Measurements from ENCODE around the gene GAS7. TPM values are rescaled to one million over a fixed set of nuclear protein-coding genes. Genes with fewer than 3 reads are reported as not detected.
"Not testable (repeated sequence)": the region's sequence is repeated elsewhere in the genome, so short reads cannot be mapped to it uniquely, and the experiment has no call there.

GAS7 gene
- total RNA-seq, 1 experiment from 2014 or later: 4.1 TPM

DNA sequence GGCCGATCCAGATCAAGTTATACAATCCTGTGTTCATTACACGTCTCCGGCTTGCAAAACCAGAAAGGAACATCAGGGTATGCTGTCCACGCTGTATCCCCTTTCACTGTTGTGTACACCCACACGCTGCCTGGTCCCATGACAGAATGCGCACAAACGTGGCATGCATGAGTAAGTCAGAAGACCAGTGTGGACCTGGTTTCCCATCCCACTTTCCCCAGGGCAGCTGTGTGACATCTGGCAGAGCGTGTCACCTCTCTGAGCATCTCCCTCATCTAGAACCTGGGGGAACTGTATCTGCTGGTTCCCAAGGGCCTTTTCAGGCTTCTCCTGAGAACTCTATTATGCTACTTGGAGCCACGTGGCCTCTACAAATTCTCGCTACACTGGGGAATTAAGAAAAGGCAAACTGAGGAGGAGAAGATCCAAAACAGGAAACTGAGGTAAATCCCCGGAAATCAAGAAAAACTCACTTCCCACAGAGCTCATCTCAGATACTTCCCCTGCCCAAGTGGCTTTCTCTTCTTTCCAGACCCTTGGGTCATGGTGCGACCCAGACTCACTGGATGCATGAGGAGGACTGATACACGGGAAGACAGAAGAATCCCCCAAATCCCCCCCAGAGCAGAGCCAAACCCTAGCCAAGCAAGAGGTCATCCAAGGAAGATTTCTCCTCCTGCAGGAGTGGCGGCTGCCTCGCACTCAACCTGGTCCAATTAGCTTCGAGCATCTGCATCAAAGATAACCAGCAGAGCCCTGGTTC is 139.3 kb downstream of the GAS7 start:
- H3K27me3 ChIP-seq (ENCODE audit: insufficient read depth, low read length): 0 out of 2 replicates have a peak, but pooled peaks cover 3% of the 10 kb centered on the region
- H3K9me2 ChIP-seq (ENCODE audit: insufficient read depth): no peaks in the 10 kb centered on the region
- no peaks in the 10 kb centered on the region for H3K79me2 ChIP-seq (ENCODE audit: insufficient read depth, low read length)
- ATAC-seq (no peak), DNase-seq (ENCODE audit: low read depth, low spot score) (no peak)
- POLR2A ChIA-PET: no interaction called here
- no peaks in the 10 kb centered on the region for H4K20me1 ChIP-seq (ENCODE audit: insufficient read depth)
- H3K27ac ChIP-seq (ENCODE audit: low read depth, low read length): no peak overlapping the region
- no peaks in the 10 kb centered on the region for H3K9me3 ChIP-seq (ENCODE audit: control insufficient read depth in 1 of 2, insufficient read depth in 1 of 2, low read depth in 1 of 2, low read length in 2 of 2)
- no peak overlapping the region for H3K4me3 ChIP-seq (replicated peaks in 1 of 2; ENCODE audit: low read depth in 1 of 2, low read length in 2 of 2)
- no peak overlapping the region for H3K4me2 ChIP-seq (ENCODE audit: low read length)
- no peak overlapping the region for H2AFZ ChIP-seq (ENCODE audit: low read depth, low read length, poor library complexity, severe bottlenecking)
- H3K4me1 ChIP-seq (ENCODE audit: control insufficient read depth in 1 of 2, insufficient read depth in 2 of 2, low read length in 2 of 2): no peaks in the 10 kb centered on the region
- H3K36me3 ChIP-seq (ENCODE audit: control insufficient read depth in 1 of 2, insufficient read depth in 2 of 2, low read length in 2 of 2): no peaks in the 10 kb centered on the region
- no peak overlapping the region for H3K9ac ChIP-seq (ENCODE audit: low read length)
- no TSS peak for BruUV-seq (replicated peaks)
- TF ChIP-seq ZFX (IDR thresholded peaks at IDR 0.05) (no peak), JUND (IDR thresholded peaks at IDR 0.05) (no peak), SP1 (IDR thresholded peaks at IDR 0.05; ENCODE audit: low read depth) (no peak), POLR2A (IDR thresholded peaks at IDR 0.05; ENCODE audit: borderline replicate concordance, extremely low read depth, insufficient read depth, insufficient read length) (no peak), ZBTB33 (IDR thresholded peaks at IDR 0.05; ENCODE audit: extremely low read depth, insufficient replicate concordance, low read length) (no peak), MAX (IDR thresholded peaks at IDR 0.05) (no peak), ATF3 (IDR thresholded peaks at IDR 0.05) (no peak), EZH2 (IDR thresholded peaks at IDR 0.05) (no peak), CEBPB (IDR thresholded peaks at IDR 0.05; ENCODE audit: low read depth) (no peak), FOSL1 (IDR thresholded peaks at IDR 0.05; ENCODE audit: low read depth) (no peak), RAD21 (IDR thresholded peaks at IDR 0.05; ENCODE audit: low read depth) (no peak), SIN3A (IDR thresholded peaks at IDR 0.05; ENCODE audit: low read depth) (no peak), EGR1 (IDR thresholded peaks at IDR 0.05; ENCODE audit: low read depth) (no peak), EZH2phosphoT487 (IDR thresholded peaks at IDR 0.05; ENCODE audit: borderline replicate concordance) (no peak), ELF1 (IDR thresholded peaks at IDR 0.05; ENCODE audit: borderline replicate concordance, low read depth) (no peak), YY1 (IDR thresholded peaks at IDR 0.05; ENCODE audit: extremely low read depth, insufficient replicate concordance, low read depth, low read length) (no peak)
- intact Hi-C loops (cut with micrococcal nuclease): no loop called here
- CTCF ChIA-PET: no interaction called here
- RAD21 ChIA-PET (ENCODE audit: low non-redundant PET in 1 of 2, low total read pairs in 2 of 2, uncharacterized antibody in 2 of 2, unreplicated experiment in 2 of 2): no interaction called here

DNA sequence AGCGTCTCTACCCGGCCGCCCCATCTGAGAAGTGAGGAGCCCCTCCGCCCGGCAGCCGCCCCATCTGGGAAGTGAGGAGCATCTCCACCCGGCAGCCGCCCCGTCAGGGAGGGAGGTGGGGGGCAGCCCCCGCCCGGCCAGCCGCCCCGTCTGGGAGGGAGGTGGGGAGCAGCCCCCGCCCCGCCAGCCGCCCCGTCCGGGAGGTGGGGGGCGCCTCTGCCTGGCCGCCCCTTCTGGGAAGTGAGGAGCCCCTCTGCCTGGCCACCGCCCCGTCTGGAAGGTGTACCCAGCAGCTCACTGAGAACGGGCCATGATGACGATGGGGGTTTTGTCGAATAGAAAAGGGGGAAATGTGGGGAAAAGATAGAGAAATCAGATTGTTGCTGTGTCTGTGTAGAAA is 140.9 kb downstream of the GAS7 start:
- H3K4me2 ChIP-seq (ENCODE audit: low read length); H2AFZ ChIP-seq (ENCODE audit: low read depth, low read length, poor library complexity, severe bottlenecking); intact Hi-C loops (cut with micrococcal nuclease); H3K4me1 ChIP-seq (ENCODE audit: control insufficient read depth in 1 of 2, insufficient read depth in 2 of 2, low read length in 2 of 2); H3K4me3 ChIP-seq (replicated peaks in 1 of 2; ENCODE audit: low read depth in 1 of 2, low read length in 2 of 2); H3K27ac ChIP-seq (ENCODE audit: low read depth, low read length); H3K79me2 ChIP-seq (ENCODE audit: insufficient read depth, low read length); H3K9me2 ChIP-seq (ENCODE audit: insufficient read depth); H3K27me3 ChIP-seq (ENCODE audit: insufficient read depth, low read length); H4K20me1 ChIP-seq (ENCODE audit: insufficient read depth); H3K9me3 ChIP-seq (ENCODE audit: control insufficient read depth in 1 of 2, insufficient read depth in 1 of 2, low read depth in 1 of 2, low read length in 2 of 2); H3K36me3 ChIP-seq (ENCODE audit: control insufficient read depth in 1 of 2, insufficient read depth in 2 of 2, low read length in 2 of 2); CTCF ChIA-PET; POLR2A ChIA-PET; ATAC-seq; RAD21 ChIA-PET (ENCODE audit: low non-redundant PET in 1 of 2, low total read pairs in 2 of 2, uncharacterized antibody in 2 of 2, unreplicated experiment in 2 of 2); BruUV-seq (replicated peaks); DNase-seq (ENCODE audit: low read depth, low spot score); H3K9ac ChIP-seq (ENCODE audit: low read length): not testable (repeated sequence)

All from HCT116 (cell line).